ENCODE results near the gene SLC16A12. TPM values are rescaled to one million over a fixed set of nuclear protein-coding genes. Genes with fewer than 3 reads are reported as not detected.
"Not testable (repeated sequence)": the region's sequence is repeated elsewhere in the genome, so short reads cannot be mapped to it uniquely, and the experiment has no call there.

SLC16A12 gene
- total RNA-seq, 2 donors from 2014 or later = 0.20 to 0.24 TPM

DNA sequence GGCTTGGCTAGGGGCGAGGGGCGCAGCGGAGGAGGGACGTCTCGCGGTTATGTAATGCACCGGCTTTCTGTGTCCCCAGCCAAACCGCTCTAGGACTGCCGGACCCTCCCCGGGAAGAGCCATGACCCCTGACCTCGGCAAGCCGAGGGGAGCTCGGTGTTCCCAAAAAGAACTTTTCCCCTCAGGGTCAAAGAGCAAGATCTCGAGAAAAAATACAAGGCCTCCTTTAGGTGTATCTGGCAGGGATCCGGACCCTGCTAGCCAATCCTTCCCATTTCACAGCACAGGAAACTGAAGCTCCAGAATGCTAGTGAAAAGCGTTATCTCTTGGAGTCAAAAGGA is 590 bp upstream of the SLC16A12 start:
- no peak overlapping the region for H3K27ac ChIP-seq
- H3K27me3 ChIP-seq = peaks cover 35% of the 10 kb centered on the region
- H3K4me1 ChIP-seq = no peaks in the 10 kb centered on the region
- no peak for DNase-seq
- H3K4me3 ChIP-seq = peak overlapping the region; percentile 20
- no peak overlapping the region for H3K9ac ChIP-seq (ENCODE audit: low read depth in 2 of 2, low read length in 2 of 2)
- H3K36me3 ChIP-seq = no peaks in the 10 kb centered on the region
- intact Hi-C loops (cut with DNase I) = no loop called here
- H3K9me3 ChIP-seq = no peaks in the 10 kb centered on the region
- TF ChIP-seq, protein P1, sequence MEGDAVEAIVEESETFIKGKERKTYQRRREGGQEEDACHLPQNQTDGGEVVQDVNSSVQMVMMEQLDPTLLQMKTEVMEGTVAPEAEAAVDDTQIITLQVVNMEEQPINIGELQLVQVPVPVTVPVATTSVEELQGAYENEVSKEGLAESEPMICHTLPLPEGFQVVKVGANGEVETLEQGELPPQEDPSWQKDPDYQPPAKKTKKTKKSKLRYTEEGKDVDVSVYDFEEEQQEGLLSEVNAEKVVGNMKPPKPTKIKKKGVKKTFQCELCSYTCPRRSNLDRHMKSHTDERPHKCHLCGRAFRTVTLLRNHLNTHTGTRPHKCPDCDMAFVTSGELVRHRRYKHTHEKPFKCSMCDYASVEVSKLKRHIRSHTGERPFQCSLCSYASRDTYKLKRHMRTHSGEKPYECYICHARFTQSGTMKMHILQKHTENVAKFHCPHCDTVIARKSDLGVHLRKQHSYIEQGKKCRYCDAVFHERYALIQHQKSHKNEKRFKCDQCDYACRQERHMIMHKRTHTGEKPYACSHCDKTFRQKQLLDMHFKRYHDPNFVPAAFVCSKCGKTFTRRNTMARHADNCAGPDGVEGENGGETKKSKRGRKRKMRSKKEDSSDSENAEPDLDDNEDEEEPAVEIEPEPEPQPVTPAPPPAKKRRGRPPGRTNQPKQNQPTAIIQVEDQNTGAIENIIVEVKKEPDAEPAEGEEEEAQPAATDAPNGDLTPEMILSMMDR (IDR thresholded peaks at IDR 0.05) = no peak

DNA sequence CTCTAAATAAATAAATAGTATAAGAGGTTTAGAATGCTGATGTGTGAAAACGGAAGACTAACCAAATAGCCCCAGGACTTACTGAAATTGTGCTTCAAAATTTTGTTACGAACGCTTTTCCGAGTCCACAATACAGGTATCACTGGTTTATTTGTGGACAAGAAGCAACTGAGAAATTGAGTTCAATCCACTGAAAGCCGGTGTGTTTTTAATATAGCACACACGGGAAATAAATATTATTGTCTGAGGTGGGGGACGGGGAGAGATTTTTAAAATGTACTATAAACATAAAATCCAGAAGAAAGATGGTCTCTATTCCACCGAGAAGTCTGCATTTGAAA is 598 bp downstream of the SLC16A12 start:
- Histone ChIP-seq H3K9ac (ENCODE audit: low read depth in 2 of 2, low read length in 2 of 2) (no peak overlapping the region), H3K27ac (no peak overlapping the region), H3K27me3 (peaks cover 35% of the 10 kb centered on the region), H3K4me3 (no peak overlapping the region), H3K9me3 (no peaks in the 10 kb centered on the region), H3K4me1 (no peaks in the 10 kb centered on the region), H3K36me3 (no peaks in the 10 kb centered on the region)
- intact Hi-C loops (cut with DNase I) = no loop called here
- TF ChIP-seq, protein P1 (IDR thresholded peaks at IDR 0.05) = no peak
- no peak for DNase-seq

DNA sequence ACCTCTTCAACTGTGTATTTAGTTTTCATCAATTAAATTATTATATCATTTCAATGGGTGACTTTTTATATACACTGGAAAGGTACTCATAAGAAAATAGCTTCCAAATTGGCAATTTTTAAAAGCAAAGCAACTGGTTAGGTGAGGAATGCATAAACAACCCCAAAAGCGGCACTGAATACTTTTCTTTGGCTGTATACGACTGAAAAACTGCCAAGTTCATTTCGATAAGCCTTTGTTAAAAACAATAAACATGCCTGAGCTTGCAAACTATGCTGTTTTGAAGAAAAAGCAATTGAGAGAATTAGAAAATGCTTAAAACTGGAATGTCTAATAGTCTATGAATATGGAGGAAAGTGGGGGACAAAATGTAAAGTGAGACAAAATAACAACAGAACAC is 2.9 kb downstream of the SLC16A12 start:
- Histone ChIP-seq H3K27ac (no peak overlapping the region), H3K27me3 (peaks cover 28% of the 10 kb centered on the region), H3K4me3 (no peak overlapping the region), H3K36me3 (no peaks in the 10 kb centered on the region), H3K4me1 (no peaks in the 10 kb centered on the region), H3K9ac (ENCODE audit: low read depth in 2 of 2, low read length in 2 of 2) (no peak overlapping the region), H3K9me3 (no peaks in the 10 kb centered on the region)
- intact Hi-C loops (cut with DNase I) = no loop called here
- TF ChIP-seq, protein P1 (IDR thresholded peaks at IDR 0.05) = no peak
- no peak for DNase-seq

DNA sequence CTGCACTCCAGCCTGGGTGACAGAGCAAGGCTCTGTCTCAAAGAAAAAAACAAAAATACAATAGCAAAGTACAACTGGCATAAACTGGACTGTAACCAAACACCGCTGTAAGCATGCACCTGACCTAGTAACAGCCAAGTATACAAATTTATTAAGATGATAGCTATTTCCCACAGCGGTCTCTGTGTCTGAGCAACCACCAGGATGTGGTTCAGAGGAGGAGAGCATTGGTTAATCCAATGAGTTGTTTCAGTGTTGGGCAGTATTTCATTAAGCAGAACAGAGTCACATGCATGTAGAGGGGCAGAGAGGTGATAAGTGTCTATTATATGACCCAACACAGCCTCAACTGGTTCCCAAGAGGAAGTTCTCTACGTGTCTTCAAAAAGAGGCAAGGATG is 4.0 kb downstream of the SLC16A12 start:
- DNase-seq = no peak
- TF ChIP-seq, protein P1 (IDR thresholded peaks at IDR 0.05) = no peak
- Histone ChIP-seq H3K4me1 (no peaks in the 10 kb centered on the region), H3K36me3 (no peaks in the 10 kb centered on the region), H3K9ac (ENCODE audit: low read depth in 2 of 2, low read length in 2 of 2) (no peak overlapping the region), H3K9me3 (no peaks in the 10 kb centered on the region), H3K27me3 (peaks cover 25% of the 10 kb centered on the region), H3K4me3 (no peak overlapping the region), H3K27ac (no peak overlapping the region)
- intact Hi-C loops (cut with DNase I) = no loop called here

DNA sequence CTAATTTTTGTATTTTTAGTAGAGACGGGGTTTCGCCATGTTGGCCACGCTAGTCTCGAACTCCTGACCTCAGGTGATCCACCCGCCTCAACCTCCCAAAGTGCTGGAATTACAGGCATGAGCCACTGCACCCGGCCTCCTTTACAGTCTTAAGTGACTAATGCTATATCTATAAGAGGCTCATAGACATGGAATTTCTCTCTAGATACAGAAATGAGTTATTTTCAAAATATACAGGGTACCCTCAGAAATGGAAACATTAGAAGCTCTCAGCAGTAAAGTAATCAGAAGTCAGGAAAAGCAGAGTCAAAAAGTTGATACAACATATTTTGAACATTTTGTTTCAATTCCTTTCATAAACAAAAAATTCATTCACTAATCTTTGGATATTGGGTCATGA is 5.7 kb downstream of the SLC16A12 start:
- H3K27ac ChIP-seq; DNase-seq; H3K36me3 ChIP-seq; intact Hi-C loops (cut with DNase I); H3K4me1 ChIP-seq; H3K4me3 ChIP-seq; H3K9me3 ChIP-seq; H3K9ac ChIP-seq (ENCODE audit: low read depth in 2 of 2, low read length in 2 of 2); H3K27me3 ChIP-seq: not testable (repeated sequence)

DNA sequence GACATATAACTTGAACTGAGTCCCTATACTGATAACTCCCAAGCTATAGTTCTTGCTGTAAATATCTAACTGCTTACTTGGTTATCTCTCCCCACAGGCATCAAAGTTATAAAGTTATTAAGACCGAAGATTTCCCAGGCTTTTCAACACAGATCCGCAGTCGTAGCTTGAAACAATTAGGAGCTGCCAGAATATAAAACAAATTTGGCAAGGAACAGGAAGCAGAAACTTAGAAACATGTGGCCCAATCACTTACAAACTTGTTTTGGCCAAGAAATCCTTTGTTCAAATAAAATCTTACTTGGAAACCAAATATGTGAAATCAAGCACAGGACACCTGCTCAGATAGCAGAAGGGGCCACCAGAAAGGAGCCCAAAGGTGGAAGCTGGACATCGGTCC is 9.0 kb downstream of the SLC16A12 start:
- no peak overlapping the region for H3K4me3 ChIP-seq
- no peaks in the 10 kb centered on the region for H3K27me3 ChIP-seq
- H3K9me3 ChIP-seq = no peaks in the 10 kb centered on the region
- H3K4me1 ChIP-seq = no peaks in the 10 kb centered on the region
- no peak overlapping the region for H3K9ac ChIP-seq (ENCODE audit: low read depth in 2 of 2, low read length in 2 of 2)
- H3K27ac ChIP-seq = no peak overlapping the region
- DNase-seq = no peak
- intact Hi-C loops (cut with DNase I) = no loop called here
- H3K36me3 ChIP-seq = no peaks in the 10 kb centered on the region
- TF ChIP-seq, protein P1 (IDR thresholded peaks at IDR 0.05) = no peak
